HepG2 (cell line): Measurements from ENCODE around the gene MYEOV. TPM values are rescaled to one million over a fixed set of nuclear protein-coding genes. Genes with fewer than 3 reads are reported as not detected.

Experiments
- ATAC-seq: fragments of 200-7000 bp; cut with Tn5 transposase; 3 replicates; pipeline ENCODE4 v1.9.1; 2020; ENCODE audit warnings: mild to moderate bottlenecking, moderate library complexity
- BruUV-seq: library from RNA; stranded (reverse); fragments of 400-500 nt; replicated peaks from 2 replicates; lab custom pipeline; 2021; lab: Mats Ljungman, UMichigan
- CTCF ChIA-PET: fragments of 300-600 bp; formaldehyde crosslinking; extraction: SDS; loops from one replicate; lab custom pipeline; 2021; ENCODE audit warnings: low total read pairs, inconsistent platforms, low intra/inter-chr PET ratio; lab: Yijun Ruan, JAX
- POLR2A ChIA-PET: fragments of 350-600 bp; sonication (Branson Sonifier 250); formaldehyde crosslinking; loops from one replicate; lab custom pipeline; 2020; ENCODE audit warnings: antibody characterized with exemption, inconsistent platforms; lab: Yijun Ruan, JAX
- DNase-seq: peaks from one replicate; pipeline ENCODE4 v3.0.0-alpha.2; 2015; ENCODE audit warnings: low spot score
- FAIRE-seq: peaks from 3 replicates; lab custom pipeline; 2011; peaks lifted over from hg19 to GRCh38; lab: Jason Lieb, UNC
- H2AFZ ChIP-seq: one replicate; pipeline ENCODE4 v1.6.1; 2011; ENCODE audit warnings: low read length, inconsistent platforms
- H3K27ac ChIP-seq: fragments of 300-600 bp; 3 replicates; pipeline ENCODE4 v1.8.0; 2011; ENCODE audit warnings: mixed run types, mild to moderate bottlenecking, mixed read lengths, low read length, inconsistent platforms; ENCODE audit not compliant: insufficient read depth; ENCODE audit errors: extremely low read length
- H3K27me3 ChIP-seq, 2 experiments: fragments of 200-600 bp in 1 of 2; 2 replicates in 1 of 2; 3 replicates in 1 of 2; pipeline versions ENCODE4 v1.6.0 to v1.8.0; 2011; ENCODE audit warnings: low read length in 2 of 2, mild to moderate bottlenecking in 2 of 2, moderate library complexity in 2 of 2, inconsistent platforms in 1 of 2; ENCODE audit not compliant: insufficient read depth in 2 of 2, control insufficient read depth in 1 of 2
- H3K36me3 ChIP-seq, 2 experiments: fragments of 200-600 bp in 1 of 2; replicated peaks in 1 of 2; 2 replicates in 1 of 2; 3 replicates in 1 of 2; pipeline versions ENCODE4 v1.5.1 to v1.8.0; 2011; ENCODE audit warnings: low read length in 2 of 2, inconsistent platforms in 1 of 2; ENCODE audit not compliant: insufficient read depth in 2 of 2, control insufficient read depth in 1 of 2
- H3K4me1 ChIP-seq: 2 replicates; pipeline ENCODE4 v1.5.1; 2012; ENCODE audit warnings: low read length, inconsistent platforms; ENCODE audit not compliant: insufficient read depth
- H3K4me2 ChIP-seq: 2 replicates; pipeline ENCODE4 v1.6.0; 2011; ENCODE audit warnings: low read depth, low read length, inconsistent platforms
- H3K4me3 ChIP-seq, 3 experiments: fragments of 200-600 bp in 1 of 3; sonication (generic), shearing (Covaris generic) in 1 of 3; replicated peaks in 1 of 3; 2 replicates each; pipeline ENCODE4 v1.5.1; 2011 to 2016; ENCODE audit warnings: low read length in 3 of 3, inconsistent platforms in 2 of 3, low read depth in 2 of 3, mild to moderate bottlenecking in 2 of 3, control low read depth in 1 of 3, mixed read lengths in 1 of 3; ENCODE audit not compliant: insufficient read depth in 1 of 3
- H3K79me2 ChIP-seq: one replicate; pipeline ENCODE4 v1.6.1; 2011; ENCODE audit warnings: low read length, inconsistent platforms; ENCODE audit not compliant: insufficient read depth
- H3K9ac ChIP-seq: 2 replicates; pipeline ENCODE4 v1.6.0; 2011; ENCODE audit warnings: mild to moderate bottlenecking, low read depth, low read length, inconsistent platforms; ENCODE audit not compliant: insufficient read depth
- H3K9me3 ChIP-seq: 2 replicates; pipeline ENCODE4 v1.5.1; 2012; ENCODE audit warnings: mild to moderate bottlenecking, low read length
- H4K20me1 ChIP-seq: 2 replicates; pipeline ENCODE4 v1.6.0; 2011; ENCODE audit warnings: inconsistent platforms, mild to moderate bottlenecking, low read length, moderate library complexity; ENCODE audit not compliant: insufficient read depth
- TSC22D2 ChIP-seq: sonication (generic); formaldehyde crosslinking; IDR thresholded peaks from 2 replicates; pipeline ENCODE4 v1.5.1; 2020; ENCODE audit warnings: missing genetic modification reagents, mild to moderate bottlenecking, borderline replicate concordance
- ZBTB14 ChIP-seq: sonication (generic); formaldehyde crosslinking; IDR thresholded peaks from 2 replicates; pipeline ENCODE4 v1.4.0; 2020; ENCODE audit warnings: missing genetic modification reagents
- ZNF687 ChIP-seq: sonication (generic); formaldehyde crosslinking; IDR thresholded peaks from 2 replicates; pipeline ENCODE4 v1.5.1; 2020; ENCODE audit warnings: mild to moderate bottlenecking, missing genetic modification reagents, moderate library complexity
- WGBS: methylation state at CpG from one replicate; pipeline ENCODE4 v1.1.6; 2017; ENCODE audit warnings: low lambda C conversion rate; 5-methylcytosine and 5-hydroxymethylcytosine counted together
- in situ Hi-C: cut with HindIII; loops from 2 replicates; pipeline ENCODE4 v1.10.0; 2017; ENCODE audit warnings: low pct_unique_long_range_greater_than_20kb; ENCODE audit not compliant: extremely low pct_ligation_motif_present
- intact Hi-C: fragments of 100-400 bp; cut with micrococcal nuclease; formaldehyde crosslinking; loops from one replicate; pipeline ENCODE4 v1.10.0; 2022; ENCODE audit not compliant: unreplicated experiment
- polyA plus RNA-seq, 8 experiments: library from polyadenylated mRNA; depleted of rRNA in 3 of 8; stranded (reverse) in 7 of 8; unstranded in 1 of 8; fragments of >200 nt; fragmentation: Illumina TruSeq in 4 of 8; extraction: Trizol in 4 of 8; gene quantifications; 2 replicates each; pipeline versions ENCODE4 v1.2.1 to v1.2.3, GENCODE V29; 2011 to 2016; ENCODE audit warnings: low read depth in 4 of 8, missing spikeins in 1 of 8, mixed read lengths in 1 of 8; ENCODE audit not compliant: insufficient read depth in 1 of 8
- total RNA-seq, 5 experiments: library from RNA; depleted of rRNA; stranded (reverse); fragments of >200 nt; fragmentation: Illumina TruSeq; extraction: Trizol; gene quantifications; 2 replicates each; pipeline ENCODE4 v1.2.3, GENCODE V29; 2016; ENCODE audit warnings: low read depth in 1 of 5
- TF ChIP-seq, protein P1 (sequence below): sonication (generic); formaldehyde crosslinking; IDR thresholded peaks from 2 replicates; pipeline ENCODE4 v1.4.0; 2020; ENCODE audit warnings: missing genetic modification reagents

MYEOV gene
- total and polyA plus RNA-seq, 2 of the 13 experiments (the other 11 are each of a cell fraction or from before 2014, with no cell fraction given) = 0.33 to 1.8 TPM

DNA sequence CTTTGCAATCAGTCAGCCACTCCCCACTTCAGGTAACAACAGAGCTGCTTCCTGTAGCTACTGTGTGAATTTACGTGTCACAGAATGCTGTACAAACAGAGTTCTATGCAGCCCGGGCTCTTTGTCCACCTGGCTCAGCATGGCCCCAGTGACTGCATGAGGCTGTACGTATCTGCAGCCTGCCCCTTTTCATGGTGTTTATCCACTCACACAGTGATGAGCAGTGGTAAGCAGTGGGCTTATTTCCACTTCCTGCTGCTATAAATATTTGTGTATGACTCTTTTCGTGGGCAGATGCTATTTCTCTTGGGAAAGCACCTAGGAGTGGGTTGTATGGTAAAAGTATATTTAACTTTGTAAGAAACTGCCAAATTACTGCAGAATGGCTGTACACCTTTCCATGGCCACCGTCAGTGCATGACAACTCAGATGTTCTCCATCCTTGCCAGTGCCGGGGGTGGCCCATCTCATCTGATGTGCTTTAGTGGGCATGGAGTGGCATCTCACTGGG lies 43.3 kb downstream of the MYEOV start (continued):
- no peak for TF ChIP-seq ZNF687 (CRISPR knock-in tag)
- TF ChIP-seq, protein P1, sequence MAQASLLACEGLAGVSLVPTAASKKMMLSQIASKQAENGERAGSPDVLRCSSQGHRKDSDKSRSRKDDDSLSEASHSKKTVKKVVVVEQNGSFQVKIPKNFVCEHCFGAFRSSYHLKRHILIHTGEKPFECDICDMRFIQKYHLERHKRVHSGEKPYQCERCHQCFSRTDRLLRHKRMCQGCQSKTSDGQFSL (CRISPR knock-in tag) = no peak

DNA sequence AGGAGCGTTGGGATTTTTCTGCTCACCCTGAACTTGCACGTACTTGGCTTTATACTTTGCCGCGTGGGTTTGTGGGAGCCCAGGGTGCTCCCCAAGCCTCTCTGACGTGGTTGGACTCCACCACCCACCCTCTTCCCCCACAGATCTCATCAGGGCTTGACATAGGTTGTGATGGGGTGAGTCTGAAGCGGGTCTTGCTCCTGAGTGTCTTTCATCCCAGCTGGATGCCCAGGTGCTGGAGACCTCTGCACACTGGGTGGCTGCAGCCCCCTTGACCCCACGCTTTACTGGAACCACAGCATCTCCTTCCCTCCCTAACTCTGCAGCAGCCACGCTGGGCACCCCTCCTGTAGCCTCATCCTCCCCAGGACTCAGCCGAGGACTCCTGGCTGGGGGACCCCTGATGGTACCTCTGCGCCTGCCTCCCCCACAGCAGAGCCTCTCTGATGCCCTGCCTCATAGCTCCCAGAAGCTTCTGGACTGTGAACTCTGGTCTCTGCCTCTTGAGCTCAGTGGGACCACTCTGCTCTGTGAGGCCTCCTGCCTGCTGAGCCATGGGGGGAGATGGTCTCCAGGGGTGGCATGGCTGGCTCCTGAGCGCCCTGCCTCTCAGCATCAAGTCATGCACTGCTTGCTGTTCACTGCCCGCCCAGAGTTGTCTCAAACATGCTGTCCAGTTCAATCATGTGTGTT lies 45.2 kb downstream of the MYEOV start:
- H3K9ac ChIP-seq = no peak overlapping the region
- H3K9me3 ChIP-seq = no peaks in the 10 kb centered on the region
- no peak for DNase-seq
- no peak for ATAC-seq
- H3K27ac ChIP-seq = no peak overlapping the region
- no peak overlapping the region for H3K4me3 ChIP-seq
- no TSS peak for BruUV-seq
- intact Hi-C loops = no loop called here
- CTCF ChIA-PET = no interaction called here
- H4K20me1 ChIP-seq = no peaks in the 10 kb centered on the region
- H3K27me3 ChIP-seq = peaks cover 0 to 8% of the 10 kb centered on the region in 2 experiments; a peak in 1 of 5 replicates
- H3K4me1 ChIP-seq = peaks cover 11% of the 10 kb centered on the region
- in situ Hi-C loops = no loop called here
- POLR2A ChIA-PET = no interaction called here
- 47% methylated on average over 11 of the region's 12 CpGs for whole genome bisulfite sequencing
- H3K79me2 ChIP-seq = no peaks in the 10 kb centered on the region
- H2AFZ ChIP-seq = no peak overlapping the region
- no peaks in the 10 kb centered on the region for H3K36me3 ChIP-seq
- TF ChIP-seq TSC22D2 = no peak
- TF ChIP-seq ZBTB14 (CRISPR knock-in tag) = no peak
- TF ChIP-seq, all 625 proteins: peak for 0
- H3K4me2 ChIP-seq = no peak overlapping the region
- FAIRE-seq = no peak
